Activated CD8-positive, alpha-beta T cell treated with anti-CD3 and anti-CD28 coated beads, Interleukin-2, amount 10 ng/mL, durations not matched to agents 7 days and 5 days (primary cell): ENCODE measurements around the gene PRSS12. TPM values are rescaled to one million over a fixed set of nuclear protein-coding genes. Genes with fewer than 3 reads are reported as not detected.
"Not testable (repeated sequence)": the region's sequence is repeated elsewhere in the genome, so short reads cannot be mapped to it uniquely, and the experiment has no call there.

Experiments
- ATAC-seq: fragments of 150-1000 bp; cut with Tn5 transposase; one replicate; pipeline ENCODE4 v1.10.0; 2021; ENCODE audit warnings: moderate library complexity
- CTCF ChIA-PET: fragments of 350-600 bp; sonication (Branson Sonifier 250); formaldehyde crosslinking; loops from one replicate; lab custom pipeline; 2021; ENCODE audit warnings: antibody characterized with exemption; lab: Charles Lee
- POLR2A ChIA-PET: fragments of 350-600 bp; sonication (Branson Sonifier 250); formaldehyde crosslinking; loops from one replicate; lab custom pipeline; 2021; ENCODE audit warnings: antibody characterized with exemption; lab: Charles Lee
- DNase-seq: peaks from one replicate; pipeline ENCODE4 v3.0.0-alpha.2; 2020
- H3K27ac Mint-ChIP-seq: one replicate; pipeline ENCODE4 v1.8.0; 2021; ENCODE audit warnings: mild to moderate bottlenecking, mixed read lengths
- H3K27me3 Mint-ChIP-seq: one replicate; pipeline ENCODE4 v1.8.0; 2021; ENCODE audit warnings: low read depth, mixed read lengths
- H3K36me3 Mint-ChIP-seq: one replicate; pipeline ENCODE4 v1.8.0; 2021; ENCODE audit warnings: low read depth, mixed read lengths
- H3K4me1 Mint-ChIP-seq: one replicate; pipeline ENCODE4 v1.8.0; 2021; ENCODE audit warnings: low read depth, mixed read lengths
- H3K4me3 Mint-ChIP-seq: one replicate; pipeline ENCODE4 v1.8.0; 2021; ENCODE audit warnings: mild to moderate bottlenecking, mixed read lengths
- H3K9me3 Mint-ChIP-seq: one replicate; pipeline ENCODE4 v1.8.0; 2022; ENCODE audit warnings: mixed read lengths; ENCODE audit not compliant: insufficient read depth
- total RNA-seq, 2 experiments: library from RNA; stranded (reverse); gene quantifications; one replicate each; pipeline ENCODE4 v1.2.3, GENCODE V29; 2021

The PRSS12 gene
- total RNA-seq, 2 experiments from 2014 or later = not detected

- ChIA-PET POLR2A (no interaction called here), CTCF (no interaction called here)
- Mint-ChIP-seq H3K4me3 (no peak overlapping the region), H3K4me1 (no peaks in the 10 kb centered on the region), H3K36me3 (no peaks in the 10 kb centered on the region), H3K27me3 (peaks cover 16% of the 10 kb centered on the region), H3K9me3 (no peaks in the 10 kb centered on the region), H3K27ac (no peak overlapping the region)
- no peak for ATAC-seq
- DNase-seq = no peak
These were observed 38.6 kb downstream of the PRSS12 start for GRCh38 chr4:118314221-118314620.

- H3K27me3 Mint-ChIP-seq = peaks cover 19% of the 10 kb centered on the region
- no peaks in the 10 kb centered on the region for H3K36me3 Mint-ChIP-seq
- no peak for DNase-seq
- H3K4me1 Mint-ChIP-seq = no peaks in the 10 kb centered on the region
- H3K27ac Mint-ChIP-seq = no peak overlapping the region
- ATAC-seq = no peak
- CTCF ChIA-PET = no interaction called here
- H3K9me3 Mint-ChIP-seq = no peaks in the 10 kb centered on the region
- H3K4me3 Mint-ChIP-seq = no peak overlapping the region
- POLR2A ChIA-PET = no interaction called here
These were observed 39.7 kb downstream of the PRSS12 start for GRCh38 chr4:118313098-118313497.

- Mint-ChIP-seq H3K4me1 (no peaks in the 10 kb centered on the region), H3K27ac (no peak overlapping the region), H3K36me3 (no peaks in the 10 kb centered on the region), H3K4me3 (no peak overlapping the region), H3K9me3 (no peaks in the 10 kb centered on the region), H3K27me3 (peaks cover 26% of the 10 kb centered on the region)
- ChIA-PET CTCF (interaction anchor here (0.9 kb wide), 1 partner anchor 11 kb away, joined by 3 read pairs; no protein-coding TSS in a partner anchor), POLR2A (interaction anchor here (0.6 kb wide), 1 partner anchor 14 kb away, joined by 5 read pairs; no protein-coding TSS in a partner anchor)
- ATAC-seq = no peak
- DNase-seq = no peak
These were observed 44.3 kb downstream of the PRSS12 start for GRCh38 chr4:118308306-118309030.

GRCh38 chr4:118307643-118308042 lies 45.2 kb downstream of the PRSS12 start:
- H3K4me1 Mint-ChIP-seq = no peaks in the 10 kb centered on the region
- peaks cover 19% of the 10 kb centered on the region for H3K27me3 Mint-ChIP-seq
- H3K27ac Mint-ChIP-seq = no peak overlapping the region
- no peaks in the 10 kb centered on the region for H3K36me3 Mint-ChIP-seq
- no peak overlapping the region for H3K4me3 Mint-ChIP-seq
- H3K9me3 Mint-ChIP-seq = no peaks in the 10 kb centered on the region
- ChIA-PET POLR2A (interaction anchor here (0.6 kb wide), 1 partner anchor 13 kb away, joined by 5 read pairs; no protein-coding TSS in a partner anchor), CTCF (interaction anchor here (0.9 kb wide), 1 partner anchor 10 kb away, joined by 3 read pairs; no protein-coding TSS in a partner anchor)
- no peak for DNase-seq
- ATAC-seq = no peak

GRCh38 chr4:118299619-118300018 lies 53.2 kb downstream of the PRSS12 start:
- POLR2A ChIA-PET, H3K27ac Mint-ChIP-seq, CTCF ChIA-PET, H3K4me3 Mint-ChIP-seq, H3K27me3 Mint-ChIP-seq, DNase-seq, H3K36me3 Mint-ChIP-seq, H3K9me3 Mint-ChIP-seq, ATAC-seq, H3K4me1 Mint-ChIP-seq: not testable (repeated sequence)

- H3K4me1 Mint-ChIP-seq = no peaks in the 10 kb centered on the region
- ChIA-PET POLR2A (no interaction called here), CTCF (interaction anchor here (1.6 kb wide), 1 partner anchor 11 kb away, joined by 3 read pairs; no protein-coding TSS in a partner anchor)
- peaks cover 5% of the 10 kb centered on the region for H3K27me3 Mint-ChIP-seq
- no peaks in the 10 kb centered on the region for H3K36me3 Mint-ChIP-seq
- no peak overlapping the region for H3K4me3 Mint-ChIP-seq
- H3K9me3 Mint-ChIP-seq = no peaks in the 10 kb centered on the region
- no peak for DNase-seq
- ATAC-seq = no peak
- no peak overlapping the region for H3K27ac Mint-ChIP-seq
These were observed 56.1 kb downstream of the PRSS12 start for GRCh38 chr4:118296729-118297128.

- Mint-ChIP-seq H3K27ac (no peak overlapping the region), H3K9me3 (no peaks in the 10 kb centered on the region), H3K27me3 (no peaks in the 10 kb centered on the region), H3K4me1 (no peaks in the 10 kb centered on the region), H3K36me3 (no peaks in the 10 kb centered on the region), H3K4me3 (no peak overlapping the region)
- ChIA-PET CTCF (no interaction called here), POLR2A (no interaction called here)
- DNase-seq (no peak), ATAC-seq (no peak)
These were observed 61.9 kb downstream of the PRSS12 start for GRCh38 chr4:118290951-118291350.

GRCh38 chr4:118289794-118290193 lies 63.0 kb downstream of the PRSS12 start:
- Mint-ChIP-seq H3K36me3 (no peaks in the 10 kb centered on the region), H3K27me3 (no peaks in the 10 kb centered on the region), H3K9me3 (no peaks in the 10 kb centered on the region), H3K4me1 (no peaks in the 10 kb centered on the region), H3K4me3 (no peak overlapping the region), H3K27ac (no peak overlapping the region)
- POLR2A ChIA-PET = no interaction called here
- CTCF ChIA-PET = interaction anchor here (1.0 kb wide), 1 partner anchor 9 kb away, joined by 3 read pairs; no protein-coding TSS in a partner anchor
- DNase-seq (no peak), ATAC-seq (no peak)

- no peaks in the 10 kb centered on the region for H3K9me3 Mint-ChIP-seq
- ChIA-PET POLR2A (no interaction called here), CTCF (no interaction called here)
- DNase-seq (no peak), ATAC-seq (no peak)
- H3K4me3 Mint-ChIP-seq = no peak overlapping the region
- no peaks in the 10 kb centered on the region for H3K27me3 Mint-ChIP-seq
- H3K27ac Mint-ChIP-seq = no peak overlapping the region
- H3K36me3 Mint-ChIP-seq = peaks cover 8% of the 10 kb centered on the region
- H3K4me1 Mint-ChIP-seq = no peaks in the 10 kb centered on the region
These were observed 64.9 kb downstream of the PRSS12 start for GRCh38 chr4:118287711-118288451.

GRCh38 chr4:118286685-118287084 lies 66.1 kb downstream of the PRSS12 start:
- CTCF ChIA-PET = no interaction called here
- H3K4me3 Mint-ChIP-seq = no peak overlapping the region
- H3K27ac Mint-ChIP-seq = no peak overlapping the region
- no peaks in the 10 kb centered on the region for H3K27me3 Mint-ChIP-seq
- POLR2A ChIA-PET = no interaction called here
- peaks cover 19% of the 10 kb centered on the region for H3K36me3 Mint-ChIP-seq
- DNase-seq (no peak), ATAC-seq (no peak)
- no peaks in the 10 kb centered on the region for H3K9me3 Mint-ChIP-seq
- peaks cover 3% of the 10 kb centered on the region for H3K4me1 Mint-ChIP-seq

GRCh38 chr4:118285931-118286330 lies 66.9 kb downstream of the PRSS12 start:
- no peak for ATAC-seq
- CTCF ChIA-PET = no interaction called here
- Mint-ChIP-seq H3K27me3 (no peaks in the 10 kb centered on the region), H3K4me3 (no peak overlapping the region), H3K36me3 (peaks cover 26% of the 10 kb centered on the region), H3K4me1 (peaks cover 11% of the 10 kb centered on the region), H3K9me3 (no peaks in the 10 kb centered on the region), H3K27ac (no peak overlapping the region)
- POLR2A ChIA-PET = no interaction called here
- no peak for DNase-seq

- no peak for ATAC-seq
- Mint-ChIP-seq H3K36me3 (peaks cover 42% of the 10 kb centered on the region), H3K4me1 (peaks cover 19% of the 10 kb centered on the region), H3K4me3 (no peak overlapping the region), H3K27ac (no peak overlapping the region), H3K9me3 (no peaks in the 10 kb centered on the region), H3K27me3 (no peaks in the 10 kb centered on the region)
- DNase-seq = no peak
- POLR2A ChIA-PET = no interaction called here
- CTCF ChIA-PET = interaction anchor here (0.8 to 1.0 kb wide), 2 partner anchors 13 to 140 kb away, joined by 3 read pairs; no protein-coding TSS in a partner anchor
These were observed 68.6 kb downstream of the PRSS12 start for GRCh38 chr4:118284169-118284568.
